Vagina (tissue), 2 donors: ENCODE results near the gene CDKL4. TPM values are rescaled to one million over a fixed set of nuclear protein-coding genes. Genes with fewer than 3 reads are reported as not detected.

Experiments used
- DNase-seq, 2 donors: peaks; one replicate each; pipeline ENCODE4 v3.0.0-alpha.2; 2017; ENCODE audit errors: extremely low spot score in 2 of 2
- H3K27ac ChIP-seq: fragments of 200-600 bp; sonication (generic); one replicate; pipeline ENCODE4 v1.5.1; 2019
- H3K27me3 ChIP-seq: fragments of 200-600 bp; sonication (generic); one replicate; pipeline ENCODE4 v1.5.1; 2019
- H3K36me3 ChIP-seq, 2 donors: fragments of 200-600 bp; sonication (generic); one replicate each; pipeline ENCODE4 v1.5.1; 2017 to 2019
- H3K4me1 ChIP-seq: fragments of 200-600 bp; sonication (generic); one replicate; pipeline ENCODE4 v1.5.1; 2019
- H3K4me3 ChIP-seq, 2 donors: fragments of 200-600 bp; sonication (generic); 1 replicate in 1 of 2; 2 replicates in 1 of 2; pipeline ENCODE4 v1.5.1; 2016 to 2019
- H3K9me3 ChIP-seq: fragments of 200-600 bp; sonication (generic); one replicate; pipeline ENCODE4 v1.5.1; 2019
- CTCF ChIP-seq, 3 experiments: fragments of 450-650 bp in 2 of 3; fragments of 200-600 bp in 1 of 3; sonication (generic) in 1 of 3; IDR thresholded peaks; one replicate each; pipeline ENCODE4 v1.5.1; 2017 to 2019; ENCODE audit warnings: antibody characterized with exemption in 3 of 3, mild to moderate bottlenecking in 2 of 3, moderate library complexity in 2 of 3
- POLR2A ChIP-seq, 2 donors: fragments of 450-650 bp; IDR thresholded peaks; one replicate each; pipeline ENCODE4 v1.6.1; 2017; ENCODE audit warnings: antibody characterized with exemption in 2 of 2, mild to moderate bottlenecking in 2 of 2, moderate library complexity in 2 of 2
- POLR2AphosphoS5 ChIP-seq, 2 donors: sonication (generic); formaldehyde crosslinking; IDR thresholded peaks; one replicate each; pipeline ENCODE4 v1.9.0; 2017; ENCODE audit warnings: antibody characterized with exemption in 2 of 2, mild to moderate bottlenecking in 2 of 2, low read depth in 1 of 2; ENCODE audit not compliant: insufficient read depth in 1 of 2
- intact Hi-C: fragments of 100-400 bp; cut with DNase I; formaldehyde crosslinking; loops from one replicate; pipeline ENCODE4 v1.15.1; 2023
- small RNA-seq: library from RNA; depleted of rRNA; stranded (forward); fragments of <200 nt; gene quantifications from one replicate; pipeline ENCODE3, GENCODE V24; 2016
- total RNA-seq: library from RNA; depleted of rRNA; stranded (reverse); fragments of >200 nt; gene quantifications from one replicate; pipeline ENCODE4 v1.2.3, GENCODE V29; 2016

CDKL4 gene
- total RNA-seq, 1 donor from 2014 or later: 2.7 TPM

- Histone ChIP-seq H3K27ac (no peak overlapping the region), H3K9me3 (no peaks in the 10 kb centered on the region), H3K4me1 (no peaks in the 10 kb centered on the region), H3K27me3 (no peaks in the 10 kb centered on the region), H3K4me3 (no peak overlapping the region), H3K36me3 (no peaks in the 10 kb centered on the region)
- intact Hi-C loops: no loop called here
- TF ChIP-seq POLR2A (IDR thresholded peaks at IDR 0.05) (no peak), POLR2AphosphoS5 (IDR thresholded peaks at IDR 0.05; ENCODE audit: insufficient read depth in 1 of 2, low read depth in 1 of 2) (no peak)
- no peak for DNase-seq
These were observed 107.0 kb downstream of the CDKL4 start for GRCh38 chr2:39136799-39137198.

- Histone ChIP-seq H3K4me3 (no peak overlapping the region), H3K4me1 (no peaks in the 10 kb centered on the region), H3K27ac (no peak overlapping the region), H3K36me3 (no peaks in the 10 kb centered on the region), H3K27me3 (no peaks in the 10 kb centered on the region), H3K9me3 (no peaks in the 10 kb centered on the region)
- TF ChIP-seq POLR2A (IDR thresholded peaks at IDR 0.05) (no peak), CTCF (IDR thresholded peaks at IDR 0.05) (no peak)
- no peak for DNase-seq
- intact Hi-C loops: no loop called here
These were observed 108.0 kb downstream of the CDKL4 start for GRCh38 chr2:39135690-39136259.

- no peaks in the 10 kb centered on the region for H3K9me3 ChIP-seq
- no peaks in the 10 kb centered on the region for H3K4me1 ChIP-seq
- no peak for DNase-seq
- no peak overlapping the region for H3K27ac ChIP-seq
- no peaks in the 10 kb centered on the region for H3K36me3 ChIP-seq
- no peak overlapping the region for H3K4me3 ChIP-seq
- intact Hi-C loops: no loop called here
- TF ChIP-seq POLR2A (IDR thresholded peaks at IDR 0.05) (no peak), POLR2AphosphoS5 (IDR thresholded peaks at IDR 0.05; ENCODE audit: insufficient read depth in 1 of 2, low read depth in 1 of 2) (no peak), CTCF (IDR thresholded peaks at IDR 0.05) (no peak)
- no peaks in the 10 kb centered on the region for H3K27me3 ChIP-seq
These were observed 110.4 kb downstream of the CDKL4 start for GRCh38 chr2:39133215-39133851.

- Histone ChIP-seq H3K4me1 (no peaks in the 10 kb centered on the region), H3K27ac (no peak overlapping the region), H3K9me3 (no peaks in the 10 kb centered on the region), H3K36me3 (no peaks in the 10 kb centered on the region), H3K4me3 (no peak overlapping the region), H3K27me3 (no peaks in the 10 kb centered on the region)
- DNase-seq: no peak
- TF ChIP-seq POLR2AphosphoS5 (IDR thresholded peaks at IDR 0.05; ENCODE audit: insufficient read depth in 1 of 2, low read depth in 1 of 2) (no peak), POLR2A (IDR thresholded peaks at IDR 0.05) (no peak), CTCF (IDR thresholded peaks at IDR 0.05) (no peak)
- intact Hi-C loops: no loop called here
These were observed 114.8 kb downstream of the CDKL4 start for GRCh38 chr2:39128919-39129391.

GRCh38 chr2:39127973-39128372, 115.8 kb downstream of the CDKL4 start:
- no peak for TF ChIP-seq POLR2A (IDR thresholded peaks at IDR 0.05)
- no peak for TF ChIP-seq POLR2AphosphoS5 (IDR thresholded peaks at IDR 0.05; ENCODE audit: insufficient read depth in 1 of 2, low read depth in 1 of 2)
- intact Hi-C loops: no loop called here
- no peak overlapping the region for H3K27ac ChIP-seq

More at GRCh38 chr2:39127973-39128372, 115.8 kb downstream of the CDKL4 start:
- Histone ChIP-seq H3K27me3 (no peaks in the 10 kb centered on the region), H3K36me3 (no peaks in the 10 kb centered on the region), H3K9me3 (no peaks in the 10 kb centered on the region), H3K4me3 (no peak overlapping the region), H3K4me1 (peaks cover 9% of the 10 kb centered on the region)
- DNase-seq: no peak

Small RNA genes within 50 kb of the gene (small RNA-seq; reads per million reads assigned to genes)
- gene RF00019: not detected
- not detected for gene RF00272

Other genes starting within 250 kb of the CDKL4 start
- gene SOS1, start 122.9 kb downstream of the CDKL4 start, total RNA-seq: 20.1 TPM
- 38.5 TPM for gene MAP4K3, start 193.3 kb upstream of the CDKL4 start, total RNA-seq